Measurements from ENCODE around the gene PNPLA3. TPM values are rescaled to one million over a fixed set of nuclear protein-coding genes. Genes with fewer than 3 reads are reported as not detected.
A peak's percentile ranks its signal among the peaks of the same experiment; 100 is the strongest.

Gene PNPLA3
- total and polyA plus RNA-seq, 9 of the 15 experiments (the other 6 are each of a cell fraction or from before 2014, with no cell fraction given): 0.20 to 0.48 (median 0.38) TPM; not detected in 6

GRCh38 chr22:43922123-43922522, 1.5 kb upstream of the PNPLA3 start:
- Histone ChIP-seq H3K4me2 (ENCODE audit: insufficient read depth, low read length) (no peak overlapping the region), H3K4me3 (no peak overlapping the region)

More at GRCh38 chr22:43922123-43922522, 1.5 kb upstream of the PNPLA3 start:
- Histone ChIP-seq H3K27me3 (ENCODE audit: control insufficient read depth in 2 of 2, insufficient read depth in 2 of 2, low read length in 2 of 2) (peaks cover 0 to 16% of the 10 kb centered on the region in 2 experiments; a peak in 3 of 5 replicates), H2AFZ (ENCODE audit: low read depth, low read length) (no peak overlapping the region), H3K9me1 (ENCODE audit: control insufficient read depth, insufficient read depth, low read length) (no peaks in the 10 kb centered on the region), H3K9me3 (replicated peaks; ENCODE audit: control insufficient read depth, insufficient read depth, low read depth, low read length) (no peaks in the 10 kb centered on the region), H3K36me3 (ENCODE audit: control insufficient read depth, insufficient read depth, low read length) (no peaks in the 10 kb centered on the region), H3K27ac (ENCODE audit: extremely low read depth, low read depth, low read length) (no peak overlapping the region), H3K79me2 (ENCODE audit: control insufficient read depth, insufficient read depth, low read length) (no peaks in the 10 kb centered on the region), H4K20me1 (replicated peaks; ENCODE audit: control insufficient read depth, insufficient read depth, low read length) (no peaks in the 10 kb centered on the region), H3K4me1 (replicated peaks in 1 of 2; ENCODE audit: control insufficient read depth in 2 of 2, insufficient read depth in 2 of 2, low read length in 2 of 2) (peaks cover 2 to 9% of the 10 kb centered on the region in 2 experiments; a peak in 3 of 5 replicates), H3K9ac (ENCODE audit: insufficient read depth in 1 of 2, low read depth in 2 of 2, low read length in 2 of 2) (no peak overlapping the region)
- FAIRE-seq: no peak
- ChIA-PET POLR2A (no interaction called here), CTCF (ENCODE audit: low intra/inter-chr PET ratio) (no interaction called here)
- intact Hi-C loops (cut with micrococcal nuclease) (no loop called here), in situ Hi-C loops (cut with MboI) (no loop called here)
- TF ChIP-seq CTCF (IDR thresholded peaks at IDR 0.05 in 2 of 3, conservative IDR thresholded peaks at IDR 0.05 in 1 of 3; ENCODE audit: insufficient read depth in 2 of 3, low read depth in 1 of 3, low read length in 3 of 3) (peak; percentile 36 to 51 (median 43); a peak in 4 of 6 replicates), RAD21 (CRISPR knock-in tag; conservative IDR thresholded peaks at IDR 0.05 in 1 of 2, IDR thresholded peaks at IDR 0.05 in 1 of 2) (peak in 1 of 2 experiments; percentile 23; a peak in 2 of 4 replicates), TAF9B (IDR thresholded peaks at IDR 0.05; ENCODE audit: partially characterized antibody) (no peak), ESRRA (IDR thresholded peaks at IDR 0.05; ENCODE audit: borderline replicate concordance, low read depth) (0 out of 2 replicates have a peak, but pooled peaks have one; percentile 17), ELK3 (CRISPR knock-in tag; IDR thresholded peaks at IDR 0.05) (no peak), ZNF134 (CRISPR knock-in tag; conservative IDR thresholded peaks at IDR 0.05) (no peak)
- 0% methylated on average over 1 of the region's 3 CpGs for WGBS (ENCODE audit: insufficient coverage, low coverage, missing lambda C conversion rate)
- peak; percentile 16 to 21 (median 18) for DNase-seq (ENCODE audit: extremely low read depth in 1 of 4, low spot score in 3 of 4)
- 0 out of 3 replicates have a peak, but pooled peaks have one; percentile 22 for ATAC-seq
- BruUV-seq (replicated peaks): no TSS peak

All from K562 (cell line).